GM19025 (cell line): ENCODE measurements around the gene TSPAN16.
"Not testable (repeated sequence)": the region's sequence is repeated elsewhere in the genome, so short reads cannot be mapped to it uniquely, and the experiment has no call there.

Experiments used
- ATAC-seq: cut with Tn5 transposase; IDR thresholded peaks from one replicate; pipeline ENCODE4 v1.9.1; 2021; ENCODE audit warnings: mild to moderate bottlenecking, low read depth, moderate library complexity; ENCODE audit not compliant: unreplicated experiment

Gene TSPAN16

GRCh38 chr19:11299946-11300810 lies 4.2 kb downstream of the TSPAN16 start:
- no peak for ATAC-seq

DNA sequence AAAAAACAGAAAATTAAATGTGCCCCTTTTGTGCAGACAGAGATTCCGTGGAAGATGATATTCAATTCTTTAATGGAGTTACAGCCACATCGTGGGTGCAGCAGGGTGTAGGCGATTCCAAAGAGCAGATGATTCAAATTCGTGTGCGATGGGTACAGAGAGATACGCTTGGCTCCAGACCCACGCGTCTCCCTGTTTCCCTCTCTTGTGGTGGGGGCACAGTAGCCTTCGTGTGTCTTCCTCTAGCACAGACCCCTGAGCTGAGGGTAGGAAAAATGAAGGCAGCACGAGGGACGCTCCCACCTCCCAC lies 4.8 kb downstream of the TSPAN16 start:
- no peak for ATAC-seq

- ATAC-seq, result no peak
Measured at GRCh38 chr19:11304936-11305335, 9.0 kb downstream of the TSPAN16 start.

DNA sequence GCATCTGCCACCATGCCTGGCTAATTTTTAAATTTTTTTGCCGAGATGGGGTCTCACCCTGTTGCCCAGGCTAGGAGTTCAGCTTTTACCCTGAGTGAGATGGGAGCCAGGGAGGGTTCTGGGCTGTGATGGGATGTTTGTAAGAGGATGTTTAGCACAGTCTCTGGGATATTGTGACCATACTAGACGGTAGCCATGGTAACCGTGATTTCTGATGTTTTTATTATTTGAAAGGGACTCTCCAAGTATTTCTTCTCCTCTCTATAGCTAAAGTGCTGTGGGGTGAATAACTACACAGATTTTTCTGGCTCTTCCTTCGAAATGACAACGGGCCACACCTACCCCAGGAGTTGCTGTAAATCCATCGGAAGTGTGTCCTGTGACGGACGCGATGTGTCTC lies 10.4 kb downstream of the TSPAN16 start:
- no peak for ATAC-seq

- ATAC-seq, result not testable (repeated sequence)
Measured at GRCh38 chr19:11320278-11320995, 24.5 kb downstream of the TSPAN16 start.

GRCh38 chr19:11321191-11322126 lies 25.5 kb downstream of the TSPAN16 start:
- ATAC-seq, result no peak

GRCh38 chr19:11322269-11323024 lies 26.5 kb downstream of the TSPAN16 start:
- ATAC-seq, result no peak

DNA sequence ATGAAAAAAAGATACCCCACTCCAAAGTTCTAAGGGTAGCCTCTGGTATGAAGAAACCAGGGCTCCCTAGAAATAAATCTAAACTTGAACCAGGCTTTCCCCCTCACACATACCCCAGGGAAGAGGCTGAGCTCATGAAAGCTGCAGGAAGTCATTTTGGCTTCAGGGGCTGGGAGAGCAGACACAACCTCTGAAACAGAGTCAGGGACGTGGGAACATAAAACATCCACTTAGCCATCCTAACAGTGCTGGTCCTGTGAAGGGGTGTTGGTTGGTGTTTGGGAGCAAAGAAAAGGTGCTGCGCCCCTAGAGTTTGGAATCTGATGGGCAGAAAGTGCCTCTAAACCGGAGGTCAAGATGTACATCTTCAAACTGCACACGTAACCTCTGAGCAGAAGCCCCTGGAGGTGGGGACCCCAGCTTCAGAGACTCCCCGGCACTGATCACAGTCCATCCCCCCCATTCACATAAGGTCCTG lies 27.7 kb downstream of the TSPAN16 start:
- ATAC-seq, result no peak

GRCh38 chr19:11324079-11324661 lies 28.2 kb downstream of the TSPAN16 start:
- peak; percentile 61 for ATAC-seq

GRCh38 chr19:11324748-11325389 lies 28.9 kb downstream of the TSPAN16 start:
- ATAC-seq, result no peak

GRCh38 chr19:11325544-11325943 lies 29.6 kb downstream of the TSPAN16 start:
- no peak for ATAC-seq

GRCh38 chr19:11330127-11330526 lies 34.2 kb downstream of the TSPAN16 start:
- no peak for ATAC-seq

- ATAC-seq, result no peak
Measured at GRCh38 chr19:11331502-11331901, 35.5 kb downstream of the TSPAN16 start.

GRCh38 chr19:11332822-11333221 lies 36.9 kb downstream of the TSPAN16 start:
- no peak for ATAC-seq

GRCh38 chr19:11333838-11334237 lies 37.9 kb downstream of the TSPAN16 start:
- ATAC-seq, result not testable (repeated sequence)

GRCh38 chr19:11335449-11336146 lies 39.6 kb downstream of the TSPAN16 start:
- ATAC-seq, result no peak

DNA sequence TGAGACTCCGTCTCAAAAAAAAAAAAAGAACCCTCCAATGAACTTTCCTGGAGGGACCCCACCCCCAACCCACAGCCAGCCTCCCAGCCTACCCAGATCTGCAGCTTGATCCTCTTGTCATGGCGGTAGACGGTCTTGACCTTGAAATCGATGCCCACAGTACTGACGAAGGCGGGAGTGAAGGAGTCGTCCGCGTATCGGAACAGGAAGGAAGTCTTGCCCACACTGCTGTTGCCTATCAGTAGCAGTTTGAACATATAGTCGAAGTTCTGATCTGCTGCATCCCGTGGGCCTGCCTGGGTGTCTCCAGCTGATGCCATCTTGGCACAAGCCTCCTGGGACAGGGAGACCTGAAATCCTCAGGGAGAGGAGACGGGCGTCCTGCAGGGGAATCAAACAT lies 41.1 kb downstream of the TSPAN16 start:
- no peak for ATAC-seq

DNA sequence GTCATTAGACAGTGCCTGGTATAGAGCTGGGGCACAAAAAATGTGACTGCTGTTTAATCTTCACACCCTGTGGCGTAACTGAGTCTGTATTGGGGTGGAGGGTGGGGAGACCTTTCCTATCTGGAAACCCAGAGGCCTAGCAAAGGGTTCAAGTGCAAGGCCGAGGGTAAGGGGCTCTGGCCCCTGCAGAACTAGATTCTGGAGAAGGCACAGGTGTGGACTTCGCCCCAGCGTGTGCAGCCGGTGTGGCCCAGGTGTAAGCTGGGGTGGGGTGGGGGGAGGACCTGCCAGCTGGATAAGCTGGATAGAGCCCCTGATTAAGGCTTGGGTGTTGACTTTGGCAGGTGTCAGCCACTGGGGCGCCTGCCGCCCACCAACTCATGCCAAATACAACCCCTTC lies 42.2 kb downstream of the TSPAN16 start:
- ATAC-seq, result no peak
